22Rv1 (cell line): ENCODE results near the gene ADRB1.

Experiments used
- H3K27ac ChIP-seq: fragments of 450-650 bp; 2 replicates; pipeline ENCODE4 v1.5.1; 2017
- CTCF ChIP-seq: fragments of 450-650 bp; IDR thresholded peaks from 2 replicates; pipeline ENCODE4 v1.5.1; 2017; ENCODE audit warnings: mild to moderate bottlenecking
- ZFX ChIP-seq: fragments of 450-650 bp; IDR thresholded peaks from 2 replicates; pipeline ENCODE4 v1.6.1; 2017; ENCODE audit warnings: antibody characterized with exemption, borderline replicate concordance

ADRB1 gene

GRCh38 chr10:114034923-114035645 lies 8.6 kb upstream of the ADRB1 start:
- TF ChIP-seq ZFX (no peak), CTCF (no peak)
- H3K27ac ChIP-seq: no peak overlapping the region

- TF ChIP-seq CTCF (no peak), ZFX (no peak)
- no peak overlapping the region for H3K27ac ChIP-seq
These were observed 7.9 kb upstream of the ADRB1 start for GRCh38 chr10:114035791-114036190.

GRCh38 chr10:114038819-114039218 lies 4.8 kb upstream of the ADRB1 start:
- TF ChIP-seq CTCF: no peak
- no peak for TF ChIP-seq ZFX
- no peak overlapping the region for H3K27ac ChIP-seq

GRCh38 chr10:114041166-114041565 lies 2.5 kb upstream of the ADRB1 start:
- no peak overlapping the region for H3K27ac ChIP-seq
- TF ChIP-seq ZFX (no peak), CTCF (no peak)

- TF ChIP-seq ZFX (no peak), CTCF (no peak)
- no peak overlapping the region for H3K27ac ChIP-seq
These were observed 653 bp upstream of the ADRB1 start for GRCh38 chr10:114042895-114043531.

- TF ChIP-seq CTCF (no peak), ZFX (no peak)
- no peak overlapping the region for H3K27ac ChIP-seq
These were observed 825 bp downstream of the ADRB1 start for GRCh38 chr10:114044247-114045135.
